GM12891 (cell line): ENCODE results near the gene RASA3.

ENCODE experiments used
- PAX5 ChIP-seq: IDR thresholded peaks from 2 replicates; pipeline ENCODE4 v1.6.1; 2011; ENCODE audit warnings: low read length, moderate library complexity, mild to moderate bottlenecking; ENCODE audit not compliant: insufficient read depth, severe bottlenecking
- POLR2A ChIP-seq: IDR thresholded peaks from 2 replicates; pipeline ENCODE4 v1.6.1; 2011; ENCODE audit warnings: low read depth, low read length, control low read depth
- POLR2AphosphoS5 ChIP-seq: IDR thresholded peaks from 2 replicates; pipeline ENCODE4 v1.6.1; 2011; ENCODE audit warnings: low read depth, low read length, control low read depth
- POU2F2 ChIP-seq: IDR thresholded peaks from 2 replicates; pipeline ENCODE4 v1.6.1; 2011; ENCODE audit warnings: low read depth, mild to moderate bottlenecking, control low read depth, low read length, moderate library complexity
- SPI1 ChIP-seq: IDR thresholded peaks from 2 replicates; pipeline ENCODE4 v1.6.1; 2011; ENCODE audit warnings: low read depth, low read length, control low read depth
- TAF1 ChIP-seq: IDR thresholded peaks from 2 replicates; pipeline ENCODE4 v1.6.1; 2011; ENCODE audit warnings: low read depth, low read length, control low read depth

- TF ChIP-seq POLR2AphosphoS5 (no peak), POLR2A (no peak), SPI1 (no peak), POU2F2 (no peak), TAF1 (no peak), PAX5 (no peak)
Measured at GRCh38 chr13:113954046-113954835, 178.2 kb downstream of the RASA3 start.
